Germinal center (tissue), 1 donor: ENCODE results near the gene ARID5B.

Source experiments
- DNase-seq: peaks from one replicate; pipeline ENCODE4 v3.0.0; 2012; ENCODE audit warnings: mixed read lengths, low spot score

The ARID5B gene

GRCh38 chr10:61888744-61889143 lies 12.8 kb upstream of the ARID5B start:
- DNase-seq = no peak

GRCh38 chr10:61890430-61890829 lies 11.1 kb upstream of the ARID5B start:
- no peak for DNase-seq

- DNase-seq = no peak
Measured at GRCh38 chr10:61890881-61891409, 10.6 kb upstream of the ARID5B start.

- no peak for DNase-seq
Measured at GRCh38 chr10:61891906-61892585, 9.5 kb upstream of the ARID5B start.

GRCh38 chr10:61892961-61893360 lies 8.5 kb upstream of the ARID5B start:
- no peak for DNase-seq

- DNase-seq = no peak
Measured at GRCh38 chr10:61894133-61894532, 7.4 kb upstream of the ARID5B start.

- DNase-seq = no peak
Measured at GRCh38 chr10:61895898-61896600, 5.5 kb upstream of the ARID5B start.

GRCh38 chr10:61896854-61897661 lies 4.4 kb upstream of the ARID5B start:
- DNase-seq = peak; percentile 88

GRCh38 chr10:61897671-61898434 lies 3.6 kb upstream of the ARID5B start:
- peak; percentile 52 for DNase-seq

- peak; percentile 33 for DNase-seq
Measured at GRCh38 chr10:61898435-61898778, 3.1 kb upstream of the ARID5B start.

GRCh38 chr10:61899069-61899531 lies 2.4 kb upstream of the ARID5B start:
- DNase-seq = no peak

GRCh38 chr10:61899663-61899996 lies 1.9 kb upstream of the ARID5B start:
- peak; percentile 6 for DNase-seq

- peak; percentile 67 for DNase-seq
Measured at GRCh38 chr10:61899997-61900828, 1.3 kb upstream of the ARID5B start.

GRCh38 chr10:61901829-61902444 lies 438 bp downstream of the ARID5B start:
- peak; percentile 26 for DNase-seq

- peak; percentile 49 for DNase-seq
Measured at GRCh38 chr10:61902445-61903220, 1.1 kb downstream of the ARID5B start.

GRCh38 chr10:61903221-61903927 lies 1.9 kb downstream of the ARID5B start:
- DNase-seq = peak; percentile 73

- no peak for DNase-seq
Measured at GRCh38 chr10:61903928-61904344, 2.4 kb downstream of the ARID5B start.

- peak; percentile 69 for DNase-seq
Measured at GRCh38 chr10:61904733-61905725, 3.5 kb downstream of the ARID5B start.
